ENCODE results near the gene LTB4R. TPM values are rescaled to one million over a fixed set of nuclear protein-coding genes. Genes with fewer than 3 reads are reported as not detected.

The LTB4R gene
- total RNA-seq, 6 donors from 2014 or later: 11.1 to 71.2 (median 17.7) TPM

DNA sequence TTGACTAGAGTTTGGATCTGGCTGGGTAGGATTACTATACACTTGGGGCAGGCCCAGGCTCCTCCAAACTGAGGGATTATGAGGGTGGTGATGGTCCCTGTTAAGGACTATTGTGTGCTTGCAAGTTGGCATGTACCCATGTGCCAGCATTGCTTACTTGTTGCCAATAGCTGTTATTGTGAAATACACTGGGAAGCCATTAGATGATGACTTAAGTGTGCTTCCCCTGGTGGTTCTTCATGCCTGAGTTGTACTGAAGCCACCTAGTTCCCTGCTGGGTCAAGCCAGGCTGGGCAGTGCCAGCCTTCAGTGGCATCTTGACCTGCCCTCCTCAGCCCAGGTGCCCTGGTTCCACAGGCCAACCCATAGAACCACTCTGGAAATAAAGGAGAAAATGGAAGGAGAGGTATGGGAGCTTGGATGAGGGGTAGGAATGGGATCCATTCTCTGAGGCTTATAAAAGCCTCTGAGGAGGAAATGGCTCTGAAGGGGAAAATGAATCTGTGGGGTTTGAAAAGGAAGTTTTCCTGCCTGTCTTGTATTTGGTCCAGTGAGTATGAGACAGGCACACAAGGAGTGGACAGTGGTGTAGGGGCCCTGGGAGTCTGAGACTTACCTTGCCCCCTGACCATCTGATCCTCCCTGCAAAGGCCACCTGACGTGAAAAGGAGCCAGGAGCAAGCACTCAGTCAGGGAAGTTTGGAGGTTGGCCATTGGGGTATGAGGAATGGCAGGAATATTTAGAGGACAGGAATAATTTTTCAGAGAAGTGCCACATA lies 724 bp downstream of the LTB4R start:
- Histone ChIP-seq H3K36me3 (peaks cover 0 to 11% (median 7%) of the 10 kb centered on the region in 4 donors), H3K9me3 (no peaks in the 10 kb centered on the region), H3K27ac (peak overlapping the region; percentile 79 to 93 (median 91)), H3K4me1 (peaks cover 79 to 94% (median 86%) of the 10 kb centered on the region in 4 donors), H3K4me3 (peak overlapping the region; percentile 29 to 58 (median 51)), H3K27me3 (no peaks in the 10 kb centered on the region)
- 89 to 100% methylated on average over 1 of the region's 1 CpG for WGBS, 2 donors
- TF ChIP-seq EP300 (IDR thresholded peaks at IDR 0.05) (no peak), POLR2A (IDR thresholded peaks at IDR 0.05) (no peak), POLR2AphosphoS5 (IDR thresholded peaks at IDR 0.05) (peak in 1 of 2 donors; percentile 64)
- TF ChIP-seq, protein P1, sequence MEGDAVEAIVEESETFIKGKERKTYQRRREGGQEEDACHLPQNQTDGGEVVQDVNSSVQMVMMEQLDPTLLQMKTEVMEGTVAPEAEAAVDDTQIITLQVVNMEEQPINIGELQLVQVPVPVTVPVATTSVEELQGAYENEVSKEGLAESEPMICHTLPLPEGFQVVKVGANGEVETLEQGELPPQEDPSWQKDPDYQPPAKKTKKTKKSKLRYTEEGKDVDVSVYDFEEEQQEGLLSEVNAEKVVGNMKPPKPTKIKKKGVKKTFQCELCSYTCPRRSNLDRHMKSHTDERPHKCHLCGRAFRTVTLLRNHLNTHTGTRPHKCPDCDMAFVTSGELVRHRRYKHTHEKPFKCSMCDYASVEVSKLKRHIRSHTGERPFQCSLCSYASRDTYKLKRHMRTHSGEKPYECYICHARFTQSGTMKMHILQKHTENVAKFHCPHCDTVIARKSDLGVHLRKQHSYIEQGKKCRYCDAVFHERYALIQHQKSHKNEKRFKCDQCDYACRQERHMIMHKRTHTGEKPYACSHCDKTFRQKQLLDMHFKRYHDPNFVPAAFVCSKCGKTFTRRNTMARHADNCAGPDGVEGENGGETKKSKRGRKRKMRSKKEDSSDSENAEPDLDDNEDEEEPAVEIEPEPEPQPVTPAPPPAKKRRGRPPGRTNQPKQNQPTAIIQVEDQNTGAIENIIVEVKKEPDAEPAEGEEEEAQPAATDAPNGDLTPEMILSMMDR (IDR thresholded peaks at IDR 0.05): peak in 1 of 6 experiments; percentile 13
- ATAC-seq (ENCODE audit: low FRiP score in 2 of 2) (peak; percentile 3 to 5), DNase-seq (no peak)

DNA sequence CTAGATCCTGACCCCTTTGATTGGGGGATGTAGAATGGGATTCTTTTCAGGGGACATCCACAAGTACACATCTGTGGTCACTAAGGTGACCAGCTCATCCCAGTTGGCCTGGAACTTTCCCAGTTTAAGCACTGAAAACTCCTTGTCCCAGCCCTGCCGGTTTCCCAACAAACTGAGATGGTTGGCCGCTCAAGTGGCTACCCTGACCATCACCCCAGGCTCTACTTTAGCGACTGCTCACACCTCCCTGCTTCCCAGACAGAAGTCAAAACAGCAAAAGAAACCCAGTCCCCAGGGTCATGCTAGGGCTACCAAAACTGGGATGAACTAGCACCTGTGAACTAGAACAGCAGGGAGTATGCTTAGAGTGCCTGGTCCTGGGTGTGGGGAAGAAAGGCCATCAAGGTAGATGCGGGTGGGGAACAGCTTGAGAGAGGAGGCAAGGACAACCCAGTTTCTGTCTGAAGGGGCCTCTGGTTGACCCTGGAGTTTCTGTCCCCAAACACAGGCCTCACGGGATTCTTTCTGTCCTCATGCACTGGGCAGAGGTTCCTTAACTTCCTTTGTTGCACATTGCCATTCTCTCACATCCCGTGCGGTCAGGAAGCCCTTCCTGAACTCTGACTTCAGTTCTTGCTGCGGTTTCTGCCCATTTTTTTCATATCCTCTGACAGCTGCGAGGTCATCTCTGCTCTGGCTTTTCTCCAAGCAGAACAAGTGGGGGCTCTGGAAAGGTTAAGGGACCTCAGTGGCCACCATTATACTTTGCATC lies 1.6 kb downstream of the LTB4R start:
- peak overlapping the region; percentile 79 to 93 (median 91) for H3K27ac ChIP-seq
- ATAC-seq (ENCODE audit: low FRiP score in 2 of 2) (peak in 1 of 2 donors; percentile 18), DNase-seq (peak in 1 of 2 donors; percentile 81)
- H3K4me1 ChIP-seq: peaks cover 80 to 99% (median 92%) of the 10 kb centered on the region in 4 donors
- peak in 1 of 4 donors; percentile 45 for TF ChIP-seq EP300 (IDR thresholded peaks at IDR 0.05)
- TF ChIP-seq, protein P1 (IDR thresholded peaks at IDR 0.05): no peak
- TF ChIP-seq POLR2AphosphoS5 (IDR thresholded peaks at IDR 0.05): peak; percentile 75 to 79
- peak in 1 of 4 donors; percentile 21 for TF ChIP-seq POLR2A (IDR thresholded peaks at IDR 0.05)
- 37 to 50% methylated on average over 9 of the region's 9 CpGs for WGBS, 2 donors
- H3K36me3 ChIP-seq: peaks cover 0 to 5% (median 1%) of the 10 kb centered on the region in 4 donors
- H3K4me3 ChIP-seq: no peak overlapping the region
- H3K27me3 ChIP-seq: no peaks in the 10 kb centered on the region
- no peaks in the 10 kb centered on the region for H3K9me3 ChIP-seq

DNA sequence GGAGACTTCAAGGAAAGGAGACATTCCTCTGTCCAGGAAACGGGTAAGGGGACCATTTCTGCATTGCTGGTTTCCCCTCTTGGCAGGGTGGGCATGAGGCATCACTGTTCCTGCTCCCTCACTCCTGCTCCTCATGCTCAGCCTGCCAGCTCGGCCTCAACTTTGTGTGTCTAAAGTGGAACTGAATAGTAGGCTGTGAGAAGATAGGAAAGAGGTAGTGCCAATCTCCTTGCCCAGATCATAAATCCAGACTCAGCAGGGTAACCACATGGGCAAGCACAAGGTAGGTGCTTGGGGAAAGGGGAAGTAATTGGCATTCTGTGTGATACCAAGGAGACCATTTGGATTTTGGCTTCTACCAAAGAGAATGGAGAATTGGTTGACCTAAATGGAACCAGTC lies 2.6 kb downstream of the LTB4R start:
- ATAC-seq (ENCODE audit: low FRiP score in 2 of 2): no peak
- no peak for DNase-seq
- WGBS, 2 donors: 67 to 73% methylated on average over 2 of the region's 2 CpGs
- Histone ChIP-seq H3K4me1 (peaks cover 80 to 92% (median 86%) of the 10 kb centered on the region in 4 donors), H3K4me3 (no peak overlapping the region), H3K36me3 (peaks cover 0 to under 1% (median 0%) of the 10 kb centered on the region in 4 donors), H3K9me3 (no peaks in the 10 kb centered on the region), H3K27ac (peak overlapping the region; percentile 79 to 93 (median 91)), H3K27me3 (no peaks in the 10 kb centered on the region)
- TF ChIP-seq POLR2AphosphoS5 (IDR thresholded peaks at IDR 0.05) (no peak), POLR2A (IDR thresholded peaks at IDR 0.05) (no peak), EP300 (IDR thresholded peaks at IDR 0.05) (no peak)
- TF ChIP-seq, protein P1 (IDR thresholded peaks at IDR 0.05): no peak

DNA sequence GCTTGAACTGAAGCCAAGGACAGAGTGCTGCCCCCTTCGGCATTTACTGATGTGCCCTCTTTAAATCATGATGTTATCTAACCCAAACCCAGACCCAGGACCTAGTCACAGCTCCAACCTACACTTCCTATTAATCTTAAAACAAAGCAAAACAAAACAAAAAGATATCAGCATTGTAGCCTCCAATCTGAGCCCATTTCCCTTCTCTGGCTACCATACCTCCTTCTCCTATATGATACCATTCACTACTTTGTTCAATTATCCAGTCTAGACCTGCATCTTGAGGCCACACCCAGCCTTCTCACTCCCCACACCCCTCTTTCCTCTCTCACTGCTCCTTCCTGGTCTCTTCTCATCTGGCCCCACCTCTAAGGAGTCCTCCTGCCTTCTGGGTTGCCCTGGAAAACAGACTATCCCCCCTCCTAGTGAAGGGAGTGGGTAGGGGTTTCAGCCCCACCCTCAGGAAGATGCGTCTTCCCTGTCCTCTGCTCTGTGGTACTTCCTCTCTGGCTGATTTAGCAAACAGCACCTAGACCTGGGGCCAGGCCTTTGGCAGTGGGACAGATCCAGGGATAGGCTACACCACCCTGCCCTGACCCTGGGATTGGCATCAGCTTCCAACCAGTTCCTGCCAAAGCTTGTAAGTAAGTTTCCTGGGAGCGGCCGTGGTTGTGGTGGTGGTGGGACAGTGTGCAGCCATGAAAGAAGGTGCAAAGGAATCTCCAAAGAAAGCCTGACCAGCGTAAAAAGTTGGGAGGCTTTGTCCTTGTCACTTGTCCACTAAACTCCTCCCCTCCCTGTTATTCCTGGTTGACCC lies 3.3 kb downstream of the LTB4R start:
- WGBS, 2 donors: 61% methylated on average over 5 of the region's 5 CpGs
- Histone ChIP-seq H3K36me3 (peaks cover 0 to 5% (median 2%) of the 10 kb centered on the region in 4 donors), H3K4me1 (peaks cover 74 to 85% (median 80%) of the 10 kb centered on the region in 4 donors), H3K27ac (peak overlapping the region; percentile 79 to 93 (median 91)), H3K9me3 (no peaks in the 10 kb centered on the region), H3K4me3 (peak overlapping the region in 1 of 4 donors; percentile 25), H3K27me3 (no peaks in the 10 kb centered on the region)
- TF ChIP-seq, protein P1 (IDR thresholded peaks at IDR 0.05): no peak
- no peak for TF ChIP-seq POLR2A (IDR thresholded peaks at IDR 0.05)
- TF ChIP-seq EP300 (IDR thresholded peaks at IDR 0.05): no peak
- TF ChIP-seq POLR2AphosphoS5 (IDR thresholded peaks at IDR 0.05): no peak
- ATAC-seq (ENCODE audit: low FRiP score in 2 of 2) (no peak), DNase-seq (no peak)

Measured in upper lobe of left lung (tissue), 6 donors.